Peyer's patch (tissue), 4 donors: ENCODE results near the gene UBE2D4. TPM values are rescaled to one million over a fixed set of nuclear protein-coding genes. Genes with fewer than 3 reads are reported as not detected.

ENCODE experiments used
- DNase-seq, 3 donors: peaks; one replicate each; pipeline ENCODE4 v3.0.0-alpha.2; 2017 to 2019
- H3K27ac ChIP-seq, 4 donors: fragments of 200-600 bp; sonication (generic); one replicate each; pipeline ENCODE4 v1.5.1; 2016 to 2019
- H3K27me3 ChIP-seq, 2 donors: fragments of 200-600 bp; sonication (generic); one replicate each; pipeline ENCODE4 v1.5.1; 2019
- H3K36me3 ChIP-seq, 3 donors: fragments of 200-600 bp; sonication (generic); one replicate each; pipeline ENCODE4 v1.5.1; 2016 to 2019
- H3K4me1 ChIP-seq, 4 donors: fragments of 200-600 bp; sonication (generic); one replicate each; pipeline ENCODE4 v1.5.1; 2016 to 2019
- H3K4me3 ChIP-seq, 4 donors: fragments of 200-600 bp; sonication (generic); 1 replicate in 3 of 4; 2 replicates in 1 of 4; pipeline ENCODE4 v1.5.1; 2016 to 2019; ENCODE audit warnings: mild to moderate bottlenecking in 1 of 4
- H3K9me3 ChIP-seq, 4 donors: fragments of 200-600 bp; sonication (generic); one replicate each; pipeline ENCODE4 v1.5.1; 2016 to 2019; ENCODE audit warnings: mild to moderate bottlenecking in 1 of 4
- CTCF ChIP-seq, 6 experiments: fragments of 450-650 bp in 4 of 6; fragments of 200-600 bp in 2 of 6; sonication (generic) in 1 of 6; IDR thresholded peaks; one replicate each; pipeline ENCODE4 v1.5.1; 2017 to 2019; ENCODE audit warnings: antibody characterized with exemption in 6 of 6, mild to moderate bottlenecking in 3 of 6, moderate library complexity in 1 of 6
- POLR2A ChIP-seq, 2 donors: fragments of 450-650 bp; IDR thresholded peaks; one replicate each; pipeline ENCODE4 v1.5.1; 2017; ENCODE audit warnings: antibody characterized with exemption in 2 of 2, mild to moderate bottlenecking in 2 of 2, moderate library complexity in 2 of 2
- total RNA-seq, 4 donors: library from RNA; depleted of rRNA; stranded (reverse); fragments of >200 nt; gene quantifications; one replicate each; pipeline ENCODE4 v1.1.0, GENCODE V29; 2016

Gene UBE2D4
- total RNA-seq, 4 donors from 2014 or later, result 13.0 to 15.3 (median 14.5) TPM

GRCh38 chr7:43921423-43921822 lies 4.8 kb upstream of the UBE2D4 start:
- Histone ChIP-seq H3K27me3 (no peaks in the 10 kb centered on the region), H3K4me1 (peaks cover 0 to 17% (median 3%) of the 10 kb centered on the region in 4 donors), H3K36me3 (no peaks in the 10 kb centered on the region), H3K4me3 (no peak overlapping the region), H3K9me3 (no peaks in the 10 kb centered on the region), H3K27ac (peak overlapping the region in 1 of 4 donors; percentile 40)
- TF ChIP-seq CTCF (IDR thresholded peaks at IDR 0.05) (no peak), POLR2A (IDR thresholded peaks at IDR 0.05) (no peak)
- peak in 1 of 3 donors; percentile 53 for DNase-seq

GRCh38 chr7:43922726-43923125 lies 3.5 kb upstream of the UBE2D4 start:
- no peaks in the 10 kb centered on the region for H3K36me3 ChIP-seq
- peaks cover 0 to 17% (median 5%) of the 10 kb centered on the region in 4 donors for H3K4me1 ChIP-seq
- DNase-seq, result peak in 1 of 3 donors; percentile 21
- H3K9me3 ChIP-seq, result no peaks in the 10 kb centered on the region
- no peaks in the 10 kb centered on the region for H3K27me3 ChIP-seq
- no peak overlapping the region for H3K27ac ChIP-seq
- H3K4me3 ChIP-seq, result no peak overlapping the region
- TF ChIP-seq POLR2A (IDR thresholded peaks at IDR 0.05), result no peak
- TF ChIP-seq CTCF (IDR thresholded peaks at IDR 0.05), result no peak

GRCh38 chr7:43926798-43927123 lies 525 bp downstream of the UBE2D4 start:
- peaks cover 0 to 12% (median 5%) of the 10 kb centered on the region in 4 donors for H3K4me1 ChIP-seq
- no peaks in the 10 kb centered on the region for H3K27me3 ChIP-seq
- DNase-seq, result no peak
- H3K4me3 ChIP-seq, result peak overlapping the region; percentile 62 to 81 (median 67)
- peak overlapping the region; percentile 88 to 99 (median 93) for H3K27ac ChIP-seq
- TF ChIP-seq CTCF (IDR thresholded peaks at IDR 0.05), result peak in 3 of 6 experiments; percentile 4 to 36 (median 12)
- TF ChIP-seq POLR2A (IDR thresholded peaks at IDR 0.05), result no peak
- no peaks in the 10 kb centered on the region for H3K9me3 ChIP-seq
- no peaks in the 10 kb centered on the region for H3K36me3 ChIP-seq

GRCh38 chr7:43927810-43928209 lies 1.6 kb downstream of the UBE2D4 start:
- Histone ChIP-seq H3K27me3 (no peaks in the 10 kb centered on the region), H3K4me1 (peaks cover 0 to 9% (median 4%) of the 10 kb centered on the region in 4 donors), H3K27ac (no peak overlapping the region), H3K4me3 (no peak overlapping the region), H3K9me3 (no peaks in the 10 kb centered on the region), H3K36me3 (no peaks in the 10 kb centered on the region)
- no peak for DNase-seq
- TF ChIP-seq POLR2A (IDR thresholded peaks at IDR 0.05), result no peak
- TF ChIP-seq CTCF (IDR thresholded peaks at IDR 0.05), result no peak

- Histone ChIP-seq H3K27me3 (no peaks in the 10 kb centered on the region), H3K9me3 (no peaks in the 10 kb centered on the region), H3K4me3 (no peak overlapping the region), H3K4me1 (peaks cover 0 to 9% (median 4%) of the 10 kb centered on the region in 4 donors), H3K27ac (no peak overlapping the region), H3K36me3 (no peaks in the 10 kb centered on the region)
- TF ChIP-seq CTCF (IDR thresholded peaks at IDR 0.05) (no peak), POLR2A (IDR thresholded peaks at IDR 0.05) (no peak)
- DNase-seq, result no peak
These were observed 3.6 kb downstream of the UBE2D4 start for GRCh38 chr7:43929529-43930457.
